ENCODE results near the gene MAP6. TPM values are rescaled to one million over a fixed set of nuclear protein-coding genes. Genes with fewer than 3 reads are reported as not detected.

MAP6 gene
- total RNA-seq, 1 donor from 2014 or later = 6.0 TPM

GRCh38 chr11:75593286-75593915, 75.4 kb downstream of the MAP6 start:
- no peak for TF ChIP-seq CTCF (IDR thresholded peaks at IDR 0.05; ENCODE audit: unreplicated experiment)
- H3K4me1 Mint-ChIP-seq (ENCODE audit: low read depth) = peaks cover 14% of the 10 kb centered on the region
- peaks cover 7% of the 10 kb centered on the region for H3K27me3 Mint-ChIP-seq
- H3K36me3 Mint-ChIP-seq (ENCODE audit: insufficient read depth) = no peaks in the 10 kb centered on the region
- no peak overlapping the region for H3K27ac Mint-ChIP-seq
- H3K9me3 Mint-ChIP-seq (ENCODE audit: low read depth) = no peaks in the 10 kb centered on the region
- no peak overlapping the region for H3K4me3 Mint-ChIP-seq (ENCODE audit: low read depth)
- no peak for DNase-seq (ENCODE audit: low spot score, unreplicated experiment)

GRCh38 chr11:75592715-75593114, 76.1 kb downstream of the MAP6 start:
- no peak for DNase-seq (ENCODE audit: low spot score, unreplicated experiment)
- Mint-ChIP-seq H3K4me1 (ENCODE audit: low read depth) (peaks cover 14% of the 10 kb centered on the region), H3K9me3 (ENCODE audit: low read depth) (no peaks in the 10 kb centered on the region), H3K4me3 (ENCODE audit: low read depth) (no peak overlapping the region), H3K27me3 (peaks cover 7% of the 10 kb centered on the region), H3K36me3 (ENCODE audit: insufficient read depth) (no peaks in the 10 kb centered on the region), H3K27ac (peak overlapping the region; percentile 51)
- no peak for TF ChIP-seq CTCF (IDR thresholded peaks at IDR 0.05; ENCODE audit: unreplicated experiment)

GRCh38 chr11:75591966-75592365, 76.9 kb downstream of the MAP6 start:
- Mint-ChIP-seq H3K36me3 (ENCODE audit: insufficient read depth) (no peaks in the 10 kb centered on the region), H3K27me3 (peaks cover 7% of the 10 kb centered on the region), H3K27ac (no peak overlapping the region), H3K4me3 (ENCODE audit: low read depth) (no peak overlapping the region), H3K4me1 (ENCODE audit: low read depth) (peaks cover 14% of the 10 kb centered on the region), H3K9me3 (ENCODE audit: low read depth) (no peaks in the 10 kb centered on the region)
- DNase-seq (ENCODE audit: low spot score, unreplicated experiment) = no peak
- no peak for TF ChIP-seq CTCF (IDR thresholded peaks at IDR 0.05; ENCODE audit: unreplicated experiment)

- H3K27ac Mint-ChIP-seq = no peak overlapping the region
- TF ChIP-seq CTCF (IDR thresholded peaks at IDR 0.05; ENCODE audit: unreplicated experiment) = no peak
- H3K4me3 Mint-ChIP-seq (ENCODE audit: low read depth) = no peak overlapping the region
- no peak for DNase-seq (ENCODE audit: low spot score, unreplicated experiment)
- H3K9me3 Mint-ChIP-seq (ENCODE audit: low read depth) = no peaks in the 10 kb centered on the region
- no peaks in the 10 kb centered on the region for H3K36me3 Mint-ChIP-seq (ENCODE audit: insufficient read depth)
- peaks cover 14% of the 10 kb centered on the region for H3K4me1 Mint-ChIP-seq (ENCODE audit: low read depth)
- peaks cover 7% of the 10 kb centered on the region for H3K27me3 Mint-ChIP-seq
Measured at GRCh38 chr11:75591371-75591770, 77.5 kb downstream of the MAP6 start.

GRCh38 chr11:75589933-75590332, 78.9 kb downstream of the MAP6 start:
- H3K27ac Mint-ChIP-seq = no peak overlapping the region
- H3K27me3 Mint-ChIP-seq = peaks cover 3% of the 10 kb centered on the region

More at GRCh38 chr11:75589933-75590332, 78.9 kb downstream of the MAP6 start:
- Mint-ChIP-seq H3K4me3 (ENCODE audit: low read depth) (no peak overlapping the region), H3K36me3 (ENCODE audit: insufficient read depth) (no peaks in the 10 kb centered on the region), H3K9me3 (ENCODE audit: low read depth) (no peaks in the 10 kb centered on the region), H3K4me1 (ENCODE audit: low read depth) (peaks cover 14% of the 10 kb centered on the region)
- no peak for DNase-seq (ENCODE audit: low spot score, unreplicated experiment)
- TF ChIP-seq CTCF (IDR thresholded peaks at IDR 0.05; ENCODE audit: unreplicated experiment) = no peak
